K562 (cell line): ENCODE data around the gene KHSRP. TPM values are rescaled to one million over a fixed set of nuclear protein-coding genes. Genes with fewer than 3 reads are reported as not detected.

Experiments
- ATAC-seq: fragments of 200-7000 bp; cut with Tn5 transposase; 3 replicates; pipeline ENCODE4 v1.9.1; 2020; ENCODE audit warnings: moderate library complexity
- BruUV-seq: library from RNA; stranded (reverse); fragments of 400-500 nt; replicated peaks from 2 replicates; lab custom pipeline; 2021; lab: Mats Ljungman, UMichigan
- CTCF ChIA-PET: fragments of 300-600 bp; formaldehyde crosslinking; extraction: SDS; loops from one replicate; lab custom pipeline; 2021; ENCODE audit warnings: low intra/inter-chr PET ratio; lab: Yijun Ruan, JAX
- POLR2A ChIA-PET: fragments of 300-600, 350-650 bp; sonication (Branson Sonifier 250); formaldehyde crosslinking; extraction: SDS; loops from one replicate; lab custom pipeline; 2021; ENCODE audit warnings: antibody characterized with exemption, inconsistent platforms; lab: Yijun Ruan, JAX
- DNase-seq, 4 experiments: peaks; one replicate each; pipeline versions ENCODE4 v3.0.0 to v3.0.0-alpha.2; 2011 to 2018; ENCODE audit warnings: low spot score in 3 of 4, mixed read lengths in 3 of 4; ENCODE audit errors: extremely low read depth in 1 of 4
- FAIRE-seq: peaks from 2 replicates; lab custom pipeline; 2011; peaks lifted over from hg19 to GRCh38; lab: Jason Lieb, UNC
- H2AFZ ChIP-seq: 2 replicates; pipeline ENCODE4 v1.6.0; 2011; ENCODE audit warnings: low read depth, low read length, control low read depth, inconsistent platforms
- H3K27ac ChIP-seq: fragments of 200-600 bp; 3 replicates; pipeline ENCODE4 v1.8.0; 2011; ENCODE audit warnings: low read depth, mild to moderate bottlenecking, control low read depth, inconsistent platforms, low read length, moderate library complexity, mixed read lengths; ENCODE audit errors: extremely low read depth
- H3K27me3 ChIP-seq, 2 experiments: fragments of 300-600 bp in 1 of 2; 2 replicates in 1 of 2; 3 replicates in 1 of 2; pipeline versions ENCODE4 v1.6.0 to v1.8.0; 2011; ENCODE audit warnings: inconsistent platforms in 2 of 2, low read length in 2 of 2, mild to moderate bottlenecking in 1 of 2, mixed read lengths in 1 of 2, moderate library complexity in 1 of 2; ENCODE audit not compliant: control insufficient read depth in 2 of 2, insufficient read depth in 2 of 2
- H3K36me3 ChIP-seq: fragments of 300-600 bp; 3 replicates; pipeline ENCODE4 v1.8.0; 2011; ENCODE audit warnings: mild to moderate bottlenecking, low read length, inconsistent platforms; ENCODE audit not compliant: control insufficient read depth, insufficient read depth
- H3K4me1 ChIP-seq, 2 experiments: fragments of 200-600 bp in 1 of 2; replicated peaks in 1 of 2; 2 replicates in 1 of 2; 3 replicates in 1 of 2; pipeline versions ENCODE4 v1.5.1 to v1.8.0; 2011; ENCODE audit warnings: inconsistent platforms in 2 of 2, low read length in 2 of 2, mild to moderate bottlenecking in 1 of 2, mixed read lengths in 1 of 2, moderate library complexity in 1 of 2; ENCODE audit not compliant: control insufficient read depth in 2 of 2, insufficient read depth in 2 of 2
- H3K4me2 ChIP-seq: 2 replicates; pipeline ENCODE4 v1.6.1; 2011; ENCODE audit warnings: low read length, control low read depth, inconsistent platforms, mixed read lengths; ENCODE audit not compliant: insufficient read depth
- H3K4me3 ChIP-seq: fragments of 200-600 bp; sonication (generic), shearing (Covaris generic); 2 replicates; pipeline ENCODE4 v1.5.1; 2016; ENCODE audit warnings: control low read depth, inconsistent platforms
- H3K79me2 ChIP-seq: fragments of 200-600 bp; 3 replicates; pipeline ENCODE4 v1.8.0; 2011; ENCODE audit warnings: low read length, inconsistent platforms; ENCODE audit not compliant: control insufficient read depth, insufficient read depth
- H3K9ac ChIP-seq, 2 experiments: 2 replicates each; pipeline versions ENCODE4 v1.6.0 to v1.6.1; 2011; ENCODE audit warnings: low read depth in 2 of 2, low read length in 2 of 2, control low read depth in 1 of 2, inconsistent platforms in 1 of 2, mild to moderate bottlenecking in 1 of 2, mixed read lengths in 1 of 2; ENCODE audit not compliant: insufficient read depth in 1 of 2
- H3K9me1 ChIP-seq: one replicate; pipeline ENCODE4 v1.6.0; 2011; ENCODE audit warnings: inconsistent platforms, mild to moderate bottlenecking, low read length, moderate library complexity; ENCODE audit not compliant: control insufficient read depth, insufficient read depth
- H3K9me3 ChIP-seq: replicated peaks from 2 replicates; pipeline ENCODE4 v1.5.1; 2011; ENCODE audit warnings: low read depth, low read length, inconsistent platforms; ENCODE audit not compliant: control insufficient read depth, insufficient read depth
- H4K20me1 ChIP-seq: replicated peaks from 2 replicates; pipeline ENCODE4 v1.6.1; 2011; ENCODE audit warnings: low read length, inconsistent platforms, mixed read lengths; ENCODE audit not compliant: control insufficient read depth, insufficient read depth
- KDM5B ChIP-seq: fragments of 200-600 bp; sonication (generic); IDR thresholded peaks from 2 replicates; pipeline ENCODE4 v1.6.1; 2012; ENCODE audit warnings: low read depth, mild to moderate bottlenecking, moderate library complexity, low read length, control low read depth, inconsistent platforms; ENCODE audit not compliant: insufficient replicate concordance
- SLC30A9 ChIP-seq: fragments of 250-450 bp; sonication (Bioruptor Pico); IDR thresholded peaks from 2 replicates; pipeline ENCODE4 v1.8.0; 2022; ENCODE audit warnings: mild to moderate bottlenecking, moderate library complexity
- STAG1 ChIP-seq: sonication (generic); formaldehyde crosslinking; IDR thresholded peaks from 2 replicates; pipeline ENCODE4 v1.5.0; 2020; ENCODE audit warnings: missing genetic modification reagents, borderline replicate concordance
- WGBS: fragments of 100-300 bp; shearing (Covaris generic); methylation state at CpG from one replicate; pipeline ENCODE4 v1.1.6; 2016; ENCODE audit warnings: low coverage, mixed read lengths; ENCODE audit not compliant: insufficient coverage; ENCODE audit errors: missing lambda C conversion rate; 5-methylcytosine and 5-hydroxymethylcytosine counted together
- in situ Hi-C: fragments of 300-500 bp; cut with MboI; formaldehyde crosslinking; loops from 4 replicates; pipeline ENCODE4 v1.15.0; 2018; ENCODE audit warnings: inconsistent platforms, mixed read lengths
- intact Hi-C: fragments of 100-400 bp; cut with micrococcal nuclease; formaldehyde crosslinking; loops from 2 replicates; pipeline ENCODE4 v1.14.2; 2022
- polyA plus RNA-seq, 8 experiments: library from polyadenylated mRNA; depleted of rRNA in 4 of 8; stranded (reverse) in 5 of 8; unstranded in 3 of 8; fragments of >200 nt; fragmentation: Nextera tagmentation in 2 of 8; fragmentation: Illumina TruSeq in 1 of 8; extraction: Ambion mirVana in 2 of 8; extraction: Trizol in 1 of 8; gene quantifications; 2 replicates each; pipeline versions ENCODE4 v1.2.1 to v1.2.3, GENCODE V29; 2011 to 2014; ENCODE audit warnings: inconsistent platforms in 1 of 8, missing spikeins in 1 of 8
- total RNA-seq, 7 experiments: library from RNA; depleted of rRNA in 6 of 7; stranded (reverse); fragments of >200 nt in 6 of 7; fragmentation: Illumina TruSeq in 2 of 7; extraction: Trizol in 2 of 7; gene quantifications; 2 replicates each; pipeline versions ENCODE4 v1.2.1 to v1.2.3, GENCODE V29; 2011 to 2021; ENCODE audit warnings: low replicate concordance in 1 of 7
- TF ChIP-seq, protein P1 (sequence below), 2 experiments: fragments of 450-650 bp in 1 of 2; sonication (generic) in 1 of 2; formaldehyde crosslinking; conservative IDR thresholded peaks; 2 replicates each; pipeline versions ENCODE4 v1.4.0 to v1.8.1; 2020 to 2022; ENCODE audit warnings: mild to moderate bottlenecking in 1 of 2, missing genetic modification reagents in 1 of 2
- TF ChIP-seq, protein P2 (sequence below): fragments of 450-650 bp; formaldehyde crosslinking; IDR thresholded peaks from 2 replicates; pipeline ENCODE4 v1.4.0; 2022; ENCODE audit warnings: missing genetic modification characterization
- TF ChIP-seq, protein P3 (sequence below): fragments of 200-800 bp; sonication (Bioruptor generic); IDR thresholded peaks from 2 replicates; pipeline ENCODE4 v1.6.1; 2017; ENCODE audit warnings: missing genetic modification characterization, missing compliant biosample characterization

The KHSRP gene
- total and polyA plus RNA-seq, 9 of the 15 experiments (the other 6 are each of a cell fraction or from before 2014, with no cell fraction given) = 4.2 to 564 (median 139) TPM

DNA sequence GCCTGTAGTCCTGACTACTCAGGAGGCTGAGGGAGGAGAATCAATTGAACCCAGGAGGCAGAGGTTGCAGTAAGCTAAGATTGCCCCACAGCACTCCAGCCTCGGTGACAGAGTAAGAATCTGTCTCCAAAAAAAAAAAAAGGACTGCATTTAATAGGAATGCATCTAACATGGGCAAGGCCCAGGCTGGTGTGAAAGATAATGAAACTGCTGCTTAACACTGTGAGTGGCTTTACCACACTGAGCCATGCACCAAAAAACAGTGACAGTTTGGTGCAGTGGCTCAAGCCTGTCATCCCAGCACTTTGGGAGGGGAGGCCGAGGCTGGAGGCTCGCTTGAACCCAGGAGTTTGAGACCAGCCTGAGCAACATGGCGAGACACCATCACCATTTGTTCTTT lies 40.2 kb downstream of the KHSRP start:
- FAIRE-seq = no peak
- ChIA-PET POLR2A (interaction anchor here (1.0 to 1.1 kb wide), 2 partner anchors 12 to 177 kb away, joined by 3 to 4 read pairs; partner anchors contain the start of gene ALKBH7), CTCF (no interaction called here)
- no peak for ATAC-seq
- BruUV-seq = no TSS peak
- Histone ChIP-seq H3K4me2 (no peak overlapping the region), H3K27ac (no peak overlapping the region), H3K79me2 (no peaks in the 10 kb centered on the region), H3K9me1 (no peaks in the 10 kb centered on the region), H3K27me3 (no peaks in the 10 kb centered on the region), H4K20me1 (no peaks in the 10 kb centered on the region), H3K36me3 (peaks cover 86% of the 10 kb centered on the region; the same call in 2 of the 3 replicates), H3K9me3 (no peaks in the 10 kb centered on the region), H3K4me3 (no peak overlapping the region), H3K9ac (no peak overlapping the region), H2AFZ (no peak overlapping the region), H3K4me1 (peaks cover 0 to 25% of the 10 kb centered on the region in 2 experiments; a peak in 1 of 5 replicates)
- intact Hi-C loops = no loop called here
- TF ChIP-seq STAG1 (CRISPR knock-in tag) (no peak), KDM5B (no peak), SLC30A9 (CRISPR knock-in tag) (no peak)
- TF ChIP-seq, protein P1, sequence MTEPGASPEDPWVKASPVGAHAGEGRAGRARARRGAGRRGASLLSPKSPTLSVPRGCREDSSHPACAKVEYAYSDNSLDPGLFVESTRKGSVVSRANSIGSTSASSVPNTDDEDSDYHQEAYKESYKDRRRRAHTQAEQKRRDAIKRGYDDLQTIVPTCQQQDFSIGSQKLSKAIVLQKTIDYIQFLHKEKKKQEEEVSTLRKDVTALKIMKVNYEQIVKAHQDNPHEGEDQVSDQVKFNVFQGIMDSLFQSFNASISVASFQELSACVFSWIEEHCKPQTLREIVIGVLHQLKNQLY (CRISPR knock-in tag; conservative IDR thresholded peaks at IDR 0.05) = no peak
- TF ChIP-seq, protein P2, sequence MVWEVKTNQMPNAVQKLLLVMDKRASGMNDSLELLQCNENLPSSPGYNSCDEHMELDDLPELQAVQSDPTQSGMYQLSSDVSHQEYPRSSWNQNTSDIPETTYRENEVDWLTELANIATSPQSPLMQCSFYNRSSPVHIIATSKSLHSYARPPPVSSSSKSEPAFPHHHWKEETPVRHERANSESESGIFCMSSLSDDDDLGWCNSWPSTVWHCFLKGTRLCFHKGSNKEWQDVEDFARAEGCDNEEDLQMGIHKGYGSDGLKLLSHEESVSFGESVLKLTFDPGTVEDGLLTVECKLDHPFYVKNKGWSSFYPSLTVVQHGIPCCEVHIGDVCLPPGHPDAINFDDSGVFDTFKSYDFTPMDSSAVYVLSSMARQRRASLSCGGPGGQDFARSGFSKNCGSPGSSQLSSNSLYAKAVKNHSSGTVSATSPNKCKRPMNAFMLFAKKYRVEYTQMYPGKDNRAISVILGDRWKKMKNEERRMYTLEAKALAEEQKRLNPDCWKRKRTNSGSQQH (CRISPR knock-in tag) = no peak
- TF ChIP-seq, protein P3, sequence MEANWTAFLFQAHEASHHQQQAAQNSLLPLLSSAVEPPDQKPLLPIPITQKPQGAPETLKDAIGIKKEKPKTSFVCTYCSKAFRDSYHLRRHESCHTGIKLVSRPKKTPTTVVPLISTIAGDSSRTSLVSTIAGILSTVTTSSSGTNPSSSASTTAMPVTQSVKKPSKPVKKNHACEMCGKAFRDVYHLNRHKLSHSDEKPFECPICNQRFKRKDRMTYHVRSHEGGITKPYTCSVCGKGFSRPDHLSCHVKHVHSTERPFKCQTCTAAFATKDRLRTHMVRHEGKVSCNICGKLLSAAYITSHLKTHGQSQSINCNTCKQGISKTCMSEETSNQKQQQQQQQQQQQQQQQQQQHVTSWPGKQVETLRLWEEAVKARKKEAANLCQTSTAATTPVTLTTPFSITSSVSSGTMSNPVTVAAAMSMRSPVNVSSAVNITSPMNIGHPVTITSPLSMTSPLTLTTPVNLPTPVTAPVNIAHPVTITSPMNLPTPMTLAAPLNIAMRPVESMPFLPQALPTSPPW (CRISPR knock-in tag) = no peak
- WGBS = 92% methylated on average over 4 of the region's 4 CpGs
- DNase-seq = no peak
- in situ Hi-C loops = no loop called here
